Dedifferentiated amniotic fluid mesenchymal stem cell (primary cell): ENCODE measurements around the gene LRRFIP2.

Experiments used
- DNase-seq: peaks from one replicate; pipeline ENCODE4 v3.0.0-alpha.2; 2016; ENCODE audit errors: extremely low spot score

LRRFIP2 gene

GRCh38 chr3:37117548-37117947 lies 56.8 kb downstream of the LRRFIP2 start:
- no peak for DNase-seq

DNA sequence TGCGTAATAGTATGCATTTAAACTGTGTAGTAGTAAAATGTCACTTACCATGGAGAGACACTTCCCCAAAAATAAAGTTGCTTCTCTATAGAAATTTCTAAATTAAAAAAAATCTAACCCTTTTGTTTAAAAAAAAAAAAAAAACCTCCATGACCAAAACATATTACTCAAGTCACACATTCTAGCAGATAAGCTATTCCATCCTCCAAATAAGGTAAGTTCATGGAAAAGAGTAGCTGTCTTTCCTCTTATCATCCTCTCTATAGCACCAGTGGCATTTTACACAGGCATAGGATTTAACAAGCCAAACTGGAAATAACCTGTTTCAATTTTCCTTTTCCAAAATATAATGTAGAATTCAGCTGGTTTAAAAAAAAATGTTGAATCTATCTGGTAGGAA lies 57.4 kb downstream of the LRRFIP2 start:
- DNase-seq: no peak

GRCh38 chr3:37115446-37115845 lies 58.9 kb downstream of the LRRFIP2 start:
- DNase-seq: no peak

GRCh38 chr3:37114251-37115145 lies 59.9 kb downstream of the LRRFIP2 start:
- peak; percentile 92 for DNase-seq

DNA sequence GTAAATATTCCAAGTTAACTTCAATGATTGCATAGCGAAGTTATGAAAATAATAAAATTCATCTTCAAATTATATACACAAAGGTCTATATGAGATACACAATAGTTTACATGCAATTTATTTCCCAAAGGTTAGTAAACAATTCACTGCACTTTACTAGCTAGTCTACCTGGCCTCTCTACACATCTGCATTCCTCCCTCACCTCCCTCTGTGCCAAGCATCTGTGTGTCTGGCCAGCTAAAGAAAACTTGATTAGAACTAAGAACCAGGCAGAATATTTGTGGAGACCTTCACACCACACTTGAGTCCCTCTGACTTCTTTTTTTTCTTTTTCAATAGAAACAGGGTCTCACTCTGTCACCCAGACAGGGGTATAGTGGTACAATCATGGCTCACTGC lies 61.4 kb downstream of the LRRFIP2 start:
- DNase-seq: no peak

GRCh38 chr3:37111199-37111598 lies 63.2 kb downstream of the LRRFIP2 start:
- no peak for DNase-seq

GRCh38 chr3:37107846-37108245 lies 66.5 kb downstream of the LRRFIP2 start:
- no peak for DNase-seq

GRCh38 chr3:37103103-37103808 lies 71.1 kb downstream of the LRRFIP2 start:
- DNase-seq: no peak

DNA sequence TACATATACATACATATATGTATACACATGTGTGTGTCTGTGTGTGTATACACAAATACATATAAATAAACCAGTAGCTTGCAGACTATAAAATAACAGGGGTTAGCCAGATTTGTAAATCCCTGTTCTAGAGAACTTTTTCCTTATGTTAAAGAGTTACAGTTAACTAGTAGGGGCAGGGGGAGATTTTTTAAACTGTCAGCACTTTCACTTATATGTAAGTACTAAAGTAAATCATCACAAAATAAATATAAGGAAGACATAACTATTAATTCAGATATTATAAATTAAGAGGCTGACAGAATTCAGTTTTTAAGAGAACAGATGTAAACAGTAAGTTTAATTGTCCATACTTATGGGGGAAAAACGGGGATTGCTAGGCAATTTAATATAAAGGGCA lies 74.0 kb downstream of the LRRFIP2 start:
- DNase-seq: no peak

GRCh38 chr3:37099469-37099868 lies 74.9 kb downstream of the LRRFIP2 start:
- DNase-seq: no peak

DNA sequence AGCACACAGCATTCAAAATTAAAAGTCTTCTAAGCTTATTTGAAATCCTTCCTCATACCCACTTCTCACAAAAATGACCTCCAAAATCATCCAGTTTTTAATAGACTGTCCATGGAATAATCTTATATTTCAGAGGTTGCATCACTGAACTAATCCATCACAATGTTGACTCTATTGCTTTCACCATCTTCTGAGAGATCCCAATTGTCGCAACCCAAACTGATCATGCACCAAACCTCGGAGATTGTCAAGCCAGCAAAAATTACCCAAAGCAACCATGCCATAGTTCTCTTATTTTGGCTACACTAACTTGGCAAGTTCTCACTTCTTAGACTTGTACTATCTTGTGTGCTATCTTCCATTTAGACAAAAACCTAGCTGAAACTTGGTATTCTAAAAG lies 75.5 kb downstream of the LRRFIP2 start:
- no peak for DNase-seq

GRCh38 chr3:37097776-37098175 lies 76.6 kb downstream of the LRRFIP2 start:
- DNase-seq: no peak

DNA sequence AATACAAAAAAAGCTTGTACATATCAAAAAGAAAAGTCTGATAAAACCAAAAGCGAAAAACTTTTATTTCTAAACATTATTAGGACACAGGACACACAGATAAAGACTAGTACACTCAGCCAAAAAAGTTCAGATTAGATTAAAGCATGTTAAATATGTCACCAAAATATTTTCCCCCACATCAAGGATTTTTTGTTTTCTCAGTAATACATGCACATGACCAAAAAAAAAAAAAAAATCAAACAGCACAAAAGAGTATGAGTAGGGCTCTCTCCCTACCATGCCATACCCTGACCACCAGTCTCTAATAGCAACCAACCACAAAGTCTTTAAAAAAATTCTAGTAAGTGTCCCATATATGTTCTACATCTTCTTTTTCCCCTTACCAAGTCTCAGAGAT lies 77.4 kb downstream of the LRRFIP2 start:
- DNase-seq: no peak

DNA sequence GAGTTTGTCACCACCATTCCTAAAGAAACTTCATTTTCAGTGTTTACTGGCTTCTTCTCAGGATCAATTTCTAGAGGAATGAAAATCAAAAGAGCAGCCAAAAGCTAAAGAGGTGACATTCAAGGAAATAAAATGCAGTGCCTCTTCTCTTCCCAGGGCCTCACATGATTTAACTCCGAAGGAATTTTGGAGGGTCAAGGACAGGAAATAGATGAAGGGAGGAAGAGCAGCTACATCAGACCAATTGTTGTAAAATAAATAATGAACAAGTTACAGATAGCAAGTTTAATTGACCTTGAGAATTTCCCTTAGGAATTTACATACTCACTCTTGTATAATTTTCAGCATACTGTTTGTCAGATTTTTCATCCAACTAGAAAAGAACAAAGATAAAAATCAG lies 78.1 kb downstream of the LRRFIP2 start:
- DNase-seq: peak; percentile 36

DNA sequence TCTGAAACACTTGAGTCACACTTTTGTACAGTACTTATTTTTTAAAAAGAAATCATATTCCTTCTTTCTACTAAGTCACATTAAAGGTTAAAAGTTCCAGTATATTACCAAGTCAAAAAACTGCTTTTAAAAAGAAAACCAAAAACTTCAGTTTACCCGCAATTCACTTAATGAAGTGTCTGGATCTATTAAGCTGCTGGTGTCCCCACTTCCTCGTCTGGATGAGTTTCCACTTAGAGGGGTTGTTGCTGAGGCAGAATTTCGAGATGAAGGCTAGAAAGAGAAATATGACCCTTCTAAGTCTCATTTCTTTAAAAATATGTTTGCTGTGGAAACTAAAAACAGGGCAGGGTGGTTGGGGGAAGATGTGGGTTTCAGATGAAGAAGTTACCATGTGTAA lies 79.7 kb downstream of the LRRFIP2 start:
- no peak for DNase-seq

DNA sequence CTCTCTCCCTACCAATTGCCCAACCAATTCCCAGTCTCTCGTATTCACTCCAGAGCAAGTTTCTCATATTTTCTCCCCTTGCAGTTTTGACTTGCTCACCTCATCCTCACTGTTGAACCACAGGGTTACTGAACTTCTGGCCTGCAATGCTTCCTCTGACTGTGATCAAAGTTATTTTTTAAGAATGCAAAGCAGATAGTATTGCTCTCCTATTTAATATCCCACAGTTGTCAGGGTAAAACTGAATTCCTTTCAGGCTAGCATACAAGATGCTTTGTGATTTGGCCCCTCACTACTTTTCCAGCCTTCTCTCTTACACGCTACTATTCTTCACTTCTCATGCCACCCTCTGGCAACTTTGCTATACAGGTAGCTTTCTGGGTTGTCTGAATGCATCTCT lies 80.9 kb downstream of the LRRFIP2 start:
- no peak for DNase-seq

DNA sequence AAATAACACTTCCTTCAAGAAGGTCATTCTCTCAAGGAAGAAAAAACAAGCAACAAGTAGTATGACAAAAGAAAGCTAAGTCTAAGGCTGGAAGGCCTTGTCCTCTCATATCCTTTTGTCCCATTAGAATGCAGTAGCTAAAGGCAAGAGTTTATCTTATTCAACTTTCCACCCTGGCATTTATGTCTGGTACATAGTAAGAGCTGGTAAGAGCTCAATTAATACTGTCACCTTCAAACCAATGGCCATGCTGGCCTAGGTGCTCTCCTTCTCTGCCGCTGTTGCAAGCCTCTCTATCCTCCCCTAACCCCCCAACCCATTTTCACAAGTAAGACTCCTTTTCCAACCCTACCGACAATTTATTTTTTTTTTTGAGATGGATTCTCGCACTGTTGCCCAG lies 81.9 kb downstream of the LRRFIP2 start:
- no peak for DNase-seq

DNA sequence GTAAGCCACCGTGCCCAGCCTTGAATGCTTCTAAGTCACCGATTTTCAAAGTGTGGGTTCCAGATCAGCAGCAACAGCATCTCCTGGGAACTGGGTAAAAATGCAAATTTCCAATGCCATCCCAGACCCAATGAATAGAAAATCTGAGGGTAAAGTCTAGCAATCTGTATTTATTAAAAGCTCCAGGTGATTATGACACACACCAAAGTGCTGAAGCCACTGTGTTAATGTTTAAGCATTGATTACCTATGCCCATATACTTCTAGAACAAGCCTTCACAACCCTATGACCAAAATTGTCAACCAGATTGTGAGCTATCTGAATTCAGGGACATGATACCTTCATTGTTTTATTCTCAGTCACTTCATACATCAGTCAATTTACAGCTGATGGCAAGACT lies 86.5 kb downstream of the LRRFIP2 start:
- DNase-seq: no peak

- no peak for DNase-seq
Measured at GRCh38 chr3:37086918-37087317, 87.5 kb downstream of the LRRFIP2 start.

DNA sequence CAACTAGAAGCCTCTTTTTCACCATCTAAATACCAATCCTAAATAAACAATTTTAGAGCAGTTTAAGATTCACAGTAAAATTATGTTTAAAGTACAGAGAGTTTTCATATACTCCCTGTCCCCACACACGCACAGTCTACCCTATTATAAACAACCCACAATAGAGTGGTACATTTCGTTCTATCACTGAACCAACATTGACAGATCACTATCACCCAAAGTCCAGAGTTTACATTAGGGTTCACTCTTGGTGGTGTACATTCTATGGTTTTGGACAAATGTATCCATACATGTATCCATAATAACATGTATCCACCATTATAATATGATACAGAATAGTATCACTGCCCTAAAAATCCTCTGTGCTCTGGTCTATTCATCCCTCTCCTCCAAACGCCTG lies 92.1 kb downstream of the LRRFIP2 start:
- no peak for DNase-seq

DNA sequence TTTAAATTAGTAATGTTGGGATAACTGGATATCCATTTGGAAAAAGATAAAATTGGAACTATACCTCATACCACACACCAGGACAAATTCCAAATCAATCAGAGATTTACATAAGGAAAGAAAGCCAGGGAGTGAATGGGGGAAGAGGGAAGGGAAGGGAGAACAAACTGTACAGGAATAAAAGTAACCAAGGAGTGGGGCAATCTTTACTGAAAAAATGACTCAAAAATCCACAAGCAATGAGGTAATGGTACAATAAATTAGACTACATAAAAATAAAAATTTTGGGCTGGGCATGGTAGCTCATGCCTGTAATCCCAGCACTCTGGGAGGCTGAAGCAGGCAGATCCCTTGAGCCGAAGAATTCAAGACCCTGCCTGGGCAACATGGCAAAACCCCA lies 98.4 kb downstream of the LRRFIP2 start:
- DNase-seq: no peak

DNA sequence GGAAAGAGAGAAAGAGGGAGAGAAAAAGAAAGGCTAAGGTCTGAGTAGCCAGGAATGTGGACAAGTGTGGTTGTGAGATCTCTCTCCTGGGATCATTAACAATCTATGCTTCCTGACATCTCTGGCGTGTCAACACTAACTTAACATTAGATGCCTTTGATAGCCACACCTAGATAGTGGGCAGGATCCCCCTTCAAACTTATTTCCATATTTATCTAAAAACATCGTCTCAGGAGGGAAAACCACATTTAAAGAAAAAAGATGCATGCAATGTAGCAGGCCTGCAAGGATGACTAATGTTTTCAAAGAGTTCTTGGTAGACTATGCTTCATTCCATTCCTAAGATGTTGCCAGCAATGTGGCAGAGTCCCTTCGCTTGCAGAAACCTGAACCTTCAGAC lies 100.2 kb downstream of the LRRFIP2 start:
- DNase-seq: peak; percentile 79

- DNase-seq: peak; percentile 72
Measured at GRCh38 chr3:37072892-37073291, 101.5 kb downstream of the LRRFIP2 start.
